IgD-negative memory B cell (primary cell): ENCODE results near the gene PTGES. TPM values are rescaled to one million over a fixed set of nuclear protein-coding genes. Genes with fewer than 3 reads are reported as not detected.

Experiments
- H3K27ac Mint-ChIP-seq, 3 donors: one replicate each; pipeline ENCODE4 v1.8.0; 2020 to 2022; ENCODE audit warnings: mild to moderate bottlenecking in 3 of 3, mixed read lengths in 3 of 3, moderate library complexity in 1 of 3
- H3K27me3 Mint-ChIP-seq: one replicate; pipeline ENCODE4 v1.8.0; 2021; ENCODE audit warnings: mixed read lengths
- H3K36me3 Mint-ChIP-seq: one replicate; pipeline ENCODE4 v1.8.0; 2020; ENCODE audit warnings: mild to moderate bottlenecking, mixed read lengths
- H3K4me1 Mint-ChIP-seq, 3 donors: one replicate each; pipeline ENCODE4 v1.8.0; 2020 to 2022; ENCODE audit warnings: mixed read lengths in 3 of 3, mild to moderate bottlenecking in 1 of 3
- H3K4me3 Mint-ChIP-seq, 4 donors: one replicate each; pipeline ENCODE4 v1.8.0; 2020 to 2022; ENCODE audit warnings: mild to moderate bottlenecking in 4 of 4, mixed read lengths in 4 of 4, moderate library complexity in 3 of 4
- H3K9me3 Mint-ChIP-seq, 3 donors: one replicate each; pipeline ENCODE4 v1.8.0; 2020 to 2021; ENCODE audit warnings: mixed read lengths in 3 of 3, mild to moderate bottlenecking in 1 of 3
- polyA plus RNA-seq: library from polyadenylated mRNA; unstranded; fragments of 300-500 nt; fragmentation: Illumina TruSeq; gene quantifications from one replicate; pipeline ENCODE4 v1.2.3, GENCODE V29; 2021

PTGES gene
- polyA plus RNA-seq, 1 donor from 2014 or later: not detected

DNA sequence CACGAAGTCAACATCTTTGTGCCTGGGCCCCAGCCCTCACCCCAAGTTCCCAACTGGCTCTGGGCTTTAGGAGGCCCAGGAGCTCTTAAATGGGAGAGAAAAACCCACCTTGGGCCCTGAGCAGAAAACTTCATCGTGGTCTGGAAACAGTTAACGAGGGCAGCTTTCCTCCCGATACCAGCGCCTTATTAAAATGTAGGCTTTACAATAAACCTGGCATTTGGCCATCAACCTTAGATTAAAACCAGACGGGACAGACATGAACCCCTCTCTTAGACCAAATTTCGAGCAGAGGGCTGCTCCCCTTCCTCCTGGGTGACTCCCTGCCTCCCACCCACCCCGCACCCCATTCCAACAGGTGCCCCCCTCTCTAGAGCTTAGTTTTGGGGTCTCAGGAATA is 48.0 kb downstream of the PTGES start:
- Mint-ChIP-seq H3K27ac (no peak overlapping the region), H3K27me3 (peaks cover 11% of the 10 kb centered on the region), H3K4me3 (no peak overlapping the region), H3K36me3 (no peaks in the 10 kb centered on the region), H3K4me1 (peaks cover 0 to 2% (median 0%) of the 10 kb centered on the region in 3 donors), H3K9me3 (no peaks in the 10 kb centered on the region)

DNA sequence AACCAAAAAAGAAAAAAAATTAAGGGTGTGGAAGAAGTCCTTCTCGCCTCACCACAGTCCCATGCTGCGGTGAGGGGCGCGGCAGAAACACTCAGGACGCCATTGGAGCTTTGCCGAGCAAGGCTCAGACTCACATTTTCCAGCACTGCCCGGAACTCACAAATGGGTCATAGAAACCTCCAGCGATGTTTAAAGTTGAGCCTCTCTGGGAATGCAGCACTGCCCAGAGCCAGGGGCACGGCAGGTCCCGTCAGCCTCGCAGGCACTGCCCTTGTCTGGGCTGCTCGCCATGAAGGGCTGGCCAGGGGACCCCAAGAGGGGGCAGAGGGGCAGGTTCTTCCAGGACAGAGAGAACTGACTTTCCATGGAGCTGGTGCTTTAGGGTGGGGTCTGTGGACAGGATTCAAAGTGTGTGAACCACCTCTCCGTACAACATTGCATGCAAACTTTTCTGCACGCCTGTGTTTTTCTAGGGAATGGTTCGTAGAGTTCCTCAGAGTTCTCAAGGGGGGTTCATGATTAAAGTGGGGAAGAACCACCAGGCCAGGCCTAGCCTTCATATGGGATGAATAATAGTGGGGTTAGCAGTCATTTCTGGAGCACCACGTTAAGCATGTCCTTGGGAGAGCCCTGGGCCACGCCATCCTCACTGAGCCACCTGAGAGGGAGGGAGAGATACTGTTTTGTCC is 49.0 kb downstream of the PTGES start:
- Mint-ChIP-seq H3K27me3 (peaks cover 18% of the 10 kb centered on the region), H3K9me3 (no peaks in the 10 kb centered on the region), H3K4me1 (peaks cover 0 to 2% (median 0%) of the 10 kb centered on the region in 3 donors), H3K27ac (no peak overlapping the region), H3K4me3 (no peak overlapping the region), H3K36me3 (no peaks in the 10 kb centered on the region)

DNA sequence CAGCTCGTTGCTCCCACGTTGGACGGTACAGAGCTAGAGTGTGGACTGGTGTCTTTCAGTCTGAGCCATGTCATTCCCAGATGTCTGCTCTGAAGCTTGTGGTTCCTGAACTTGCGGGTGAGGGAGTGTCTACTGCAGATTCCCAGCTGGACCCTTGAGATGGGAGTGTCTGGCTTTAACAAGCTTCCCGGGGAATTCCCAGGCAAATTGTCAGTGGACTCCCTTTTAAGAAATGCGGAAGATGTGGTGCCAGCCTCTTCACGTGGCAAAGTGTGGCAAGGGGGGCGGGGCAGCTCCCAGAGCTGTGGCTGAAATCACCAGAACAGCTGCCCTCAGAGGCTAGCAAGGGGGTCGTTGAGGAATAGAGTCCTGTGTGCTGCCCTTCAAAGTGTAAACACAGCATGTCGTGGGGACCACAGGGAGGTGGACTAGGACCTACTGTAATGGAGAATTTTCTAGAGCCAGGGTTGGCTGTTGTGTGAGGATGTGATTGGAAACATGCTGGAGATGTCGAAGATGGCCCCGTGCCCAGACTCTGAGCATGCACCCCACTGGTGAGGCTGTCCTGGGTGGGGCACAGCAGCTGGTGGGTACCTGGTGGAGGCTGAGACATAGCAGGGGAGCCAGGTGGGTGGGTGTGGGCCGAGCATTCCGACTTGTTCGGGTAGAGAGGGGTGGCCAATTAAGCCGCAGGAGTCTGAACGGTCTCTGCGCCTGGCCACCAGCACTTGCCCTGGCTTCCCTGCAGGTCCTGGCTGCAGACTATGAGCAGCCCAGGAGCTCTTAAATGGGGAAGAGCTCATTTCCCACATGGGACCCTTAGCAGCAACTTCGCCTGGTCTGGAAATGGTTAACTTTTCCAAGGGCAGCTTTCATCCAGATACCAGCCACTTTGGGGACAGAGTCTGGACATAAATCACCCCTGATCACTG is 50.0 kb downstream of the PTGES start:
- Mint-ChIP-seq H3K27me3 (peaks cover 19% of the 10 kb centered on the region), H3K27ac (no peak overlapping the region), H3K9me3 (no peaks in the 10 kb centered on the region), H3K36me3 (no peaks in the 10 kb centered on the region), H3K4me1 (no peaks in the 10 kb centered on the region), H3K4me3 (no peak overlapping the region)

DNA sequence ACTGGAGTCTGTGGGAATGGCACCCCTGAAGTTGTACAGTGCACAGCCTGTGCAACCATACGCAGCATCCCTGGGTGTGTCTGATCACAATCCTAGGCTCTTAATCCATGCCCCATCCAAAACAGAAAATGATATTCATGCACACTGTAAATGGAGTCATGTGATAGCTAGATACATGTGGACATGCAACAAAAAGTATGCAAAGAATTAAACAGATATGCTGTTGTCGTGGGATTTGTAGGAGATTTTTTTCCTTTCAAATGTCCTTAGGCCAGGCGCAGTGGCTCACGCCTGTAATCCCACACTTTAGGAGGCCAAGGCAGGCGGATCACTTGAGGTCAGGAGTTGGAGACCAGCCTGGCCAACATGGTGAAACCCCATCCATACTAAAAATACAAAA is 51.3 kb downstream of the PTGES start:
- Mint-ChIP-seq H3K4me3 (no peak overlapping the region), H3K4me1 (peaks cover 0 to 2% (median 2%) of the 10 kb centered on the region in 3 donors), H3K9me3 (no peaks in the 10 kb centered on the region), H3K27me3 (peaks cover 23% of the 10 kb centered on the region), H3K36me3 (no peaks in the 10 kb centered on the region), H3K27ac (no peak overlapping the region)

DNA sequence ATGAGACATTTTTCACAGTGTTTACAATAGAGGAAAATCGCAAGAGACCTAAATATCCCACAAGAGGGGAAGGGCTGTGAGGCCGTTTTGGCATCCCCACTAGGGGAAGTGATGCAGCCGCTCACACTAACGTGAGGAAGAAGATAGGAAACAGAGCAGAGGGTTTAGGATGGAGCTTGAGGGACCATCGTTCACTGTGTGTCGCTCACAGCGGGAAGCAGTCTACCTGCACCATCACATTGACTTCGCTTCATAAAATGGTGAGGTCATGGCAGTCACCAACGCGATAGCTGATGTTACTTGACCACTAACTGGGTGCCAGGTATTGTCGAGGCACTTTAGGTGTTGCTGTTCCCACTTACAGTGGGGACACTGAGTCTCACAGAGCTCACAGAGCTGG is 51.8 kb downstream of the PTGES start:
- H3K36me3 Mint-ChIP-seq: no peaks in the 10 kb centered on the region
- peaks cover 0 to 2% (median 2%) of the 10 kb centered on the region in 3 donors for H3K4me1 Mint-ChIP-seq
- no peaks in the 10 kb centered on the region for H3K9me3 Mint-ChIP-seq
- H3K27me3 Mint-ChIP-seq: peaks cover 23% of the 10 kb centered on the region
- H3K27ac Mint-ChIP-seq: no peak overlapping the region
- no peak overlapping the region for H3K4me3 Mint-ChIP-seq

DNA sequence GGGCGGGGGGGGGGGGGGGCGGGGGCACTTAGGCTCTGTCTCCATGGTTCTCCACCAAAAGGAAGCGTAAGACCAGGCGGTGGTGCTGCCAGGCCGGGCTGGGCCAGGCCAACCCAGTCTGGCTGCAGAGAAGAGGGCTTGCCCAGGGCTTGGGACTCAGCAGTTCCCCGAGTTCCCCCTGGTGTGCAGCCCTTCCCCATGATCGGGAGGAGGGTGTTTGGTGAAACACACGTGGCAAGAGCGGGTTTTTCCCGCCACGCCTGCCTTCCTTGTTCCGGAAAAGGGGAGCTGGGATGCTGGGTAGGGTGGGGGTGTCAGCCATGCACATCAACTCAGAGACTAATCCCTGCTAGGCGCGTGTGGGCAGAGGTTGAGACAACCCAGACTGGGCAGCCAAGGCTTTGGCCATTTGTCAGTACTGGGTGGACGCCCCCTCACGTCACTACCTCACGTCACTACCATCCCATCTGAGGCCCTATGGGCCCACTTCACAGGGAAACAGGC is 54.5 kb downstream of the PTGES start:
- Mint-ChIP-seq H3K27ac (no peak overlapping the region), H3K36me3 (no peaks in the 10 kb centered on the region), H3K4me3 (no peak overlapping the region), H3K9me3 (no peaks in the 10 kb centered on the region), H3K4me1 (peaks cover 0 to 2% (median 2%) of the 10 kb centered on the region in 3 donors), H3K27me3 (peaks cover 36% of the 10 kb centered on the region)

DNA sequence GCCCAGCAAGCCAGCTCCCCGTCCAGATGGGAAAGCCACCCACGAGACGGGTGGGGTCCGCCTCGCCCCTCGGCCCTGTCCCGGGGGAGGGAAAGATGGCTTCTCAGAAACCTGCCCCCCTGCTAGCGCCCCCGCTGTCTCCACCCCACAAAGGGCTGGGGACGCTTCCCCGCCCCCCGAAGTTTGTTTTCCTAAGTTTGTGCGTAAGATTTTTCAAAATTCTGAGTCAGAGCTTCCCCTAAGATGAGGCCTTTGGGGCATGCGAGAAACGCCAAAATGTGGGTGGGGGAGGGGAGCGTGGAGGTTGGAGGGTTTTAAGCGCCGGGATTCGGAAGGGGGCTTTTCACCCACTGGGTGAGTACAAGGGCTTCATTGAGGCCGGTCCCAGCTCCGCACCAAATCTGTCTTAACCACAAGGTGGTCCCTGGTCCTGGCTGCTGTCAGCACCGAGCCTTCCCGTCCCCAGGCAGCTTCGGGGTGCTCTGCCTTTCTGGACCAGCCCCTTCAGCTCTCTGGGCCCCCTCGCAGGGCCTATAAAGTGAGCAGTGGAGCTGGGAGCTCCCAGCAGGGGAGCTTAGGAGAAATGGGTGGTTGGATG is 55.1 kb downstream of the PTGES start:
- H3K4me1 Mint-ChIP-seq: peaks cover 0 to 2% (median 2%) of the 10 kb centered on the region in 3 donors
- no peak overlapping the region for H3K27ac Mint-ChIP-seq
- H3K9me3 Mint-ChIP-seq: no peaks in the 10 kb centered on the region
- no peak overlapping the region for H3K4me3 Mint-ChIP-seq
- H3K36me3 Mint-ChIP-seq: no peaks in the 10 kb centered on the region
- peaks cover 36% of the 10 kb centered on the region for H3K27me3 Mint-ChIP-seq

DNA sequence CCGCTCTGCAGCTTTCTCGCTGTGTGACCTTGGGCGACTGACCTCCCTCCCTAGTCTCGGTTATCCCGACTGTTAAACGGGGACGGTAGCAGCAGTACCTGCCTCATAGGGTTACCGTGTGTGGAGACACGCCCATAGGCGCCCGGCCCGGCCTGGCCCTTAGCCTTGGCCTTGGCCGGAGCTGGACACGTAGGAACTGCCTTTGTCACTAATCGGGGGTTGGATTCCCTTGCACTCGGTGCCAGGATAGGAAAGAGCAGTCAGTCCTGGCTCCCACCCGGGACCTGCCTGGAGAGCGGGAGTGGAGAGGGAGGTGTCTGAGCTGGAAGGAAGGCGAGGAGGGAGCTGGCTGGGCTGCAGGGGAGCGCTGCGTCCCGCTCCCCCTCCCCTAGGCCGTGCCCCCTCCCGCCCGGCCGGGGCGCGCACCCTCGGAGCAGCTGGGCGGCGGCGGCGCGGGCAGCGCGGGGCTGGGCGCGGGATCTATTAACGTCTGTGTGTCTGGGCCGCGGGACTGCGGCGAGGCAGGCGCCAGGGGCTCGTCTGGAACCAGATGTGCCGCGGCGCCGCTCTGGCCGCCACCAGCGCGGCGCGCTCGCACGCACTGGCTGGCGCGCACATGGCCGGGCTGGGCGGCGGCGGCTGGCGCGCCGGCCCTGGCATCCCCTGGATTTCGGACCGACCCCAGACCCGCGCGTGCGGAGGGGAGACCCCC is 55.7 kb downstream of the PTGES start:
- H3K36me3 Mint-ChIP-seq: no peaks in the 10 kb centered on the region
- no peak overlapping the region for H3K27ac Mint-ChIP-seq
- peak overlapping the region in 2 of 4 donors; percentile 12 to 52 for H3K4me3 Mint-ChIP-seq
- peaks cover 0 to 2% (median 2%) of the 10 kb centered on the region in 3 donors for H3K4me1 Mint-ChIP-seq
- H3K9me3 Mint-ChIP-seq: peaks cover 0 to 5% (median 0%) of the 10 kb centered on the region in 3 donors
- H3K27me3 Mint-ChIP-seq: peaks cover 38% of the 10 kb centered on the region

DNA sequence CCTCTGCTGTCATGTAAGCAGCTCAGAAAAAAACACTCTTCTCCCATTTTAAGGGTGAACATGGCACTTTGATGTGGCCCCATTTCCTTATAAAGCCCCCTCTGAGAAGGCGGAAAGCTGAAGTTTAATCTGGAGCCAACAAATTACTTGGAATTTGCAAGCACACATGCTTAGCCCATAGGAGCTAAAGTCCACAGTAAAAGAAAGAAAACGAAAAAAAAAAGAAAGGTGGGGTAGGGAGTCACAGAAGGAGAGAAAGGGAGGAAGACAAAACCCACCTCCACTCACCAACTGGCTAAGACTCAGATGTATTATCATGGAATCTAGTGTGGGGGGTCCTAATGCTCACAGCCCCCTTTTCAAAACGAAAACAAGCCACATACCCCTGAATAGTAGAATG is 57.0 kb downstream of the PTGES start:
- Mint-ChIP-seq H3K9me3 (peaks cover 0 to 5% (median 2%) of the 10 kb centered on the region in 3 donors), H3K4me1 (peaks cover 0 to 2% (median 2%) of the 10 kb centered on the region in 3 donors), H3K27ac (no peak overlapping the region), H3K36me3 (no peaks in the 10 kb centered on the region), H3K27me3 (peaks cover 36% of the 10 kb centered on the region), H3K4me3 (no peak overlapping the region)

DNA sequence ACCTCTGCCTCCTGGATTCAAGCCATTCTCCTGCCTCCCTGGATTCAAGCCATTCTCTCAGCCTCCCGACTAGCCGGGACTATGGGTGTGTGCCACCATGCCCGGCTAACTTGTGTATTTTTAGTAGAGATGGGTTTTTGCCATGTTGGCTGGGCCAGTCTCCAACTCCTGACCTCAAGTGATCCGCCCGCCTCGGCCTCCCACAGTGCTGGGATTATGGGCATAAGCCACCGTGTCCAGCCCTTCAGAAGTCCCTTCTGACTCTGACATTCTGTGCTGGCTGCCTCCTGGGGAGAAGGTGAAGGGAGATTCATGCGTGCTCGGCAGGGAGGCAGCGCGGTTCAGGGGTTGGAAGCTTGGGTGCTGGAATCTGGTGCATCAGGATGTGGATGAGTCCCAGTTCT is 58.6 kb downstream of the PTGES start:
- peak overlapping the region in 1 of 3 donors; percentile 59 for H3K27ac Mint-ChIP-seq
- H3K4me3 Mint-ChIP-seq: no peak overlapping the region
- H3K27me3 Mint-ChIP-seq: peaks cover 28% of the 10 kb centered on the region
- peaks cover 0 to 5% (median 2%) of the 10 kb centered on the region in 3 donors for H3K9me3 Mint-ChIP-seq
- peaks cover 0 to 2% (median 2%) of the 10 kb centered on the region in 3 donors for H3K4me1 Mint-ChIP-seq
- H3K36me3 Mint-ChIP-seq: no peaks in the 10 kb centered on the region

DNA sequence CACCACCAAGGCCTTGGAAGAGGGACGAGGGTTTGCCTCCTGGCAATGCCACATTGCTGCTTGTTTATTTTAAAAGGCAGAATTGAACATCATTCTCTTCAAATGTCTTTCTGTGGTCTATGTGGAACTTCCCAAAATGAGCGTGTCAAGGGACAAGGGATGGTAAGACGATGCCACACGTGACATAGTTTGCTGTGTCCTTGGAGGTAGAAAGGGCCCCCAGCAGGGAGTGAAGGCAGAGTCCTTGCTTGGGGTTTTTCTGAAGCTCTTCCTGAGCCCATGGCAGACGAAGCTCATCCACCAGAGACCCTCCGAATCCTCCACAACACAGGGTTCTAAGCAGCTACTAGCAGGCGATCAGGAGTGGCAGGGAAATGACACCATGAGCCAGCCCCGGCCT is 59.1 kb downstream of the PTGES start:
- H3K4me1 Mint-ChIP-seq: peaks cover 0 to 2% (median 2%) of the 10 kb centered on the region in 3 donors
- no peak overlapping the region for H3K4me3 Mint-ChIP-seq
- H3K27ac Mint-ChIP-seq: no peak overlapping the region
- peaks cover 26% of the 10 kb centered on the region for H3K27me3 Mint-ChIP-seq
- H3K36me3 Mint-ChIP-seq: no peaks in the 10 kb centered on the region
- peaks cover 0 to 5% (median 2%) of the 10 kb centered on the region in 3 donors for H3K9me3 Mint-ChIP-seq

DNA sequence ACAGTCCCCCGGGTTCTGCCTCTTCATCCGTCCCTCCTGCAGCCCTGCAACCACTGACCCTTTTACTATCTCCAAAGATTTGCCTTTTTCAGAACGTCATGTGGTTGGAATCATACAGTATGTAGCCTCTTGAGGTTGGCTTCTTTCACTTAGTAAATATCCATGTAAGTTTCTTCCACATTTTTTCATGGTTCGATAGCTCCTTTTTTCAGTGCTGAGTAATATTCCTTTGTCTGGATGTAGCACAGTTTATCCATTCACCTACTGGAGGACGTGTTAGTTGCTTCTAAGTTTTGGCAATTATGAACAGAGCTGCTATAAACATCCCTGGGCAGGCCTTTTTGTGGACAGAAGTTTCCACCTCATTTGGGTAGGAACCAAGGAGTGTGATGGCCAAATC is 60.3 kb downstream of the PTGES start:
- Mint-ChIP-seq H3K27ac (no peak overlapping the region), H3K4me1 (peaks cover 0 to 2% (median 2%) of the 10 kb centered on the region in 3 donors), H3K9me3 (peaks cover 0 to 5% (median 2%) of the 10 kb centered on the region in 3 donors), H3K4me3 (no peak overlapping the region), H3K27me3 (peaks cover 25% of the 10 kb centered on the region), H3K36me3 (no peaks in the 10 kb centered on the region)
